ENCODE data around the gene ABCA6.
"Not testable (repeated sequence)": the region's sequence is repeated elsewhere in the genome, so short reads cannot be mapped to it uniquely, and the experiment has no call there.

ABCA6 gene

GRCh38 chr17:69141431-69142174, at the start of gene ABCA6:
ABCA6 (minus strand) TSS chr17:69141895; CDS start chr17:69140703, 1,192 bp downstream.
- no peak for DNase-seq

DNA sequence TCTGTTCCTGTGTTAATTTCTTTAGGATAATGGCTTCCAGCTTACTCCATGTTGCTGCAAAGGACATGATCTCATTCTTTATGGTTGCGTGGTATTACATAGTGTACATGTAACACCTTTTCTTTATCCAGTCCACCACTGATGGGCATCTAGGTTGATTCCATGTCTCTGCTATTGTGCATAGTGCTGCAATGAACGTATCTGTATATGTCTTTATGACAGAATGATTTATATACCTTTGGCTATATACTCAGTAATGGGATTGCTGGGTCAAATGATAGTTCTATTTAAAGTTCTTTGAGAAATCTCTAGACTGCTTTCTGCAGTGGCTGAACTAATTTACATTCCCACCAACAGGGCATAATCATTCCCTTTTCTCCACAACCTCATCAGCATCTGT, 47.1 kb upstream of the ABCA6 start:
- no peak for DNase-seq

DNA sequence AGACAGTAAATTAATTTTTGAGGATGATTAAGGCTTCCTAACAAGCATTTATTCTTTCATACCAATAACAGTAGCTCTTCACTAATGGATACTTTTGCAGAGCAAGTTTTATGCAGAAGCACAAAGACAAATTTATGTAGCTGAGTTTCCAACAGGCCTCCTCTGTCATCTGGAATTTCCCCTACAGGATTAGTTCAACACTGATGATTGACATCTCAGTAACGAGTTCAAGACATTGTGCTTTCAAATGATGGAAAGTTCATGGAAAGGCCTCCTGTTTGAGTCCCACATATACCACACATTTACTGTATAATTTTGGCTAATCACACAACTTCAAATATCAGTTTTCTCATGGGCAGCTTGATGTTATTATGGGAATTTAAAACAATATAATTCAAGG, 46.4 kb upstream of the ABCA6 start:
- no peak for DNase-seq

GRCh38 chr17:69187294-69187693, 45.6 kb upstream of the ABCA6 start:
- no peak for DNase-seq

DNA sequence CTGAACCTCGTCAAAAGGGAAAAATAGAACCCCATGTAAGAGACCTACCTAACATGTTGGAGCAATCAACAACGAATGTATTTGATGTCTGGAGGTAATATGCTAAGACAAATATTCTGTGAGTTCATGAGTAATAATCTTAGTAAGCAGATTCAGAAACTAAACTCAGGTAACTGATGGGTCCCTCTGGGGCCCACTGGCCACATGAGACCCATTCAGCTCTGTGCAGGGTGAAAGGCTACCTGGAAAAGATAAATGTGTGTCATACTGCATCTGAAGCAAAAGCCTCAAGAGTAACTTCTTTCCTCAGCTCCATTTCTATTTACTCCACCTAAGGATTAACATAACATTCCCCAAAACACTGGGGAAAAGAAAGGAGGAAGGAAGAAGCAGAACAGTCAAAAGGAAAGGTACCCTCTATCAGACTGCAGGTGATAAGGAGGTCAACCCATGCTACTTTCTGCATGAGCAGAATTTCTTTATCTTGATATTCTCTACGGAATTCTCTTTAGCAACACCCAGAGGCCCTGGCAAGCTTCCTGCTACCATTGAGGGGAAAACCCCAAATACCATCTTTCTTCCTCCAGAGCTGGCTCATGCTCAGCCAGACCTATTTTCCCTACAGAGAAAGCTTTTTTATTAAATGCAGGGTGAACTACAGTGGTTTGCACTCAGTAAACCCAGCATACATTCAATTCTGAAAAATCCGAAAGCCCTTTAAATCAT, 37.7 kb upstream of the ABCA6 start:
- no peak for DNase-seq

- DNase-seq, result no peak
Observed at GRCh38 chr17:69176457-69176795, 34.7 kb upstream of the ABCA6 start.

DNA sequence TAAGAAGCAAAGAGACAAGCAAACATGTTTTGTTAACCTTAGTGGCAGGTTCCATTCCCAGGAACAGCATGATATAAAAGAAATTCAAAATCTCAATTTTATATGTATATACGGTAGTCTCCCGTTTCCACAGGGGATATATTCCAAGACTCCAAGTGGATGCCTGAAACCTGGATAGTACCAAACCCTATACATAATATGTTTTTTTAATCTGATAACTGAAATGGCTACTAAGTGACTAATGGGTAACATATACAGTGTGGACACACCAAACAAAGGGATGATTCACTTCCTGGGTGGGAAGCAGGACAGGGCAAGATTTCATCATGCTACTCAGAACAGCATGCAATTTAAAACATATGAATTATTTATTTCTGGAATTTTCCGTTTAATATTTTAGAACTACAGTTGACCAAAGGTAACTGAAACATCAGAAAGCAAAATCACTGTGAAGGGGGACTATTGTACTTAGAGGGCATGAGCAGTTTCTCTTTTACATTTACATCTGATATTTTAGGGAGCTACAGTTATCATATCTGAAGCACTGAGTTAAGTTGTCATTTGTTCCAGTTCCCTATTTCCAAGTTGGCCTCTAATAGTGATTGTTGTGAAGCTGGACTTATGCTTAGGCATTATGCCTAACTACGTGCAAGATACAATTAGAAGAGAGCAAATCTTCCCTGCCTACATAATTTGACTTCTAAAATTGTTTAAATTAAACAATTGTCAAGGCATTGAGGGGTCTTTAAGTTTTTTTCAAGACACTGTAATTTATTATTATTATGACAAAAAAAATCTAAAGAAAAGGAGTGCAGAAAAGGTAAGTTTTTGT, 34.1 kb upstream of the ABCA6 start:
- DNase-seq, result no peak

- DNase-seq, result no peak
Observed at GRCh38 chr17:69175262-69175624, 33.5 kb upstream of the ABCA6 start.

GRCh38 chr17:69173118-69173517, 31.4 kb upstream of the ABCA6 start:
- DNase-seq, result no peak

GRCh38 chr17:69170377-69170776, 28.7 kb upstream of the ABCA6 start:
- DNase-seq, result no peak

- not testable (repeated sequence) for DNase-seq
Observed at GRCh38 chr17:69168642-69169041, 26.9 kb upstream of the ABCA6 start.

DNA sequence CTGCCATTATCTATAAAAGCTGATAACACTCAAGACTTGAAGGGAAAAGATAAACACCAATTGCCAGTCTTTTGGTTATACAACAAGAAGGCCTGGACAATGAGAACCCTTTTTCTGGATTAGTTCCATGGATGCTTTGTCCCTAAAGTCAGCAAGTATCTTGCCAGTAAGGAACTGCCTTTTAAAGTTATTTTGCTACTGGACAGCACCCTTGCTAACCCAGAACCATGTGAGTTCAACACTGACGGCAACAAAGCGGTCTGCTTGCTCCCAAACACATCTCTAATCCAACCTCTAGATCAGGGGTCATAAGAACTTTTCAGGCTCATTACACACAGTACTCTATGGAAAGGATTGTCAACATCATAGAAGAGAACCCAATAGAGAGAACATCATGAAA, 25.3 kb upstream of the ABCA6 start:
- no peak for DNase-seq

- no peak for DNase-seq
Observed at GRCh38 chr17:69164206-69164605, 22.5 kb upstream of the ABCA6 start.

DNA sequence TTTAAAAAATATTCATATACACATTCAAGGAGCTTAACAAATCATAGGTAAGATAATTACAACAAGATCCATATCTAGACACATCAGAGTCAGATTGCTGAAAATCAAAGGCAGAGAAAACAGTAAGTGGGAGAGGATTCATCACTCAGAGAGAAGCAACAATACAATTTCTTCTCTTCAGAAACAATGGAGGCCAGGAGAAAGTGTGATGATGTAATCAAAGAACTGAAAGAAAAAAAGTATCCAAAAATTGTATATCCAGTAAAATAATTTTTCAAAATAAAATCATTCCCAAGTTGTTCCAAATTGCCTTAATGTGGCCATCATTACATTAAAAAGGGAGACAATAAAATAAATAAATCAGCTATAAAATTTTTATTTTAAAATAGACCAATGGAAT, 17.7 kb upstream of the ABCA6 start:
- DNase-seq, result no peak

- DNase-seq, result no peak
Observed at GRCh38 chr17:69154267-69154666, 12.6 kb upstream of the ABCA6 start.

- DNase-seq, result no peak
Observed at GRCh38 chr17:69150333-69150732, 8.6 kb upstream of the ABCA6 start.

- DNase-seq, result no peak
Observed at GRCh38 chr17:69147460-69147859, 5.8 kb upstream of the ABCA6 start.

GRCh38 chr17:69144331-69145255, 2.9 kb upstream of the ABCA6 start:
- DNase-seq, result no peak

DNA sequence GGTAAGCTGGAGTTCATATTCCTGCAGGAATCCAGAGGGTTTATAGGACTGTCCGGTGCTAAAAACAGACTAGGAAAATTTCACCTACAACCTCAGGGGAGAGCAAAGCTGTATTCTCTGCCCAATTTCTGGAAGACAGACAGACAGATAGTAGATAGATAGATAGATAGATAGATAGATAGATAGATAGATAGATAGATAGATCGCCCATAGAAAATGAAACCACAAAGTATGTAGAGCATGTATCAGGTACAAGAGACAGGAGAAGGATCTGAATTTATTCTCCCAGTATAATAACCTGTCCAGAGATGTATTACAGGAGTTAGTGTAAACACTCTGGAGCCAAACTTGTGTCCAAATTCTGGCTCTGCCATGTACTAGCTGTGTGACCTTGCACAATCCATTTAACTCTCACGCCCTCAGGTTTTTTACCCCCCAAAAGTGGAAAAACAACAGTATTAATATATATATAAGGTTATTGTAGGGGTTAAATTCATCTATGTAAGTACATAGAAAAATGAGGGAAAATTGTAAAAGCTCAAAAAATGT, 2.1 kb upstream of the ABCA6 start:
- no peak for DNase-seq

DNA sequence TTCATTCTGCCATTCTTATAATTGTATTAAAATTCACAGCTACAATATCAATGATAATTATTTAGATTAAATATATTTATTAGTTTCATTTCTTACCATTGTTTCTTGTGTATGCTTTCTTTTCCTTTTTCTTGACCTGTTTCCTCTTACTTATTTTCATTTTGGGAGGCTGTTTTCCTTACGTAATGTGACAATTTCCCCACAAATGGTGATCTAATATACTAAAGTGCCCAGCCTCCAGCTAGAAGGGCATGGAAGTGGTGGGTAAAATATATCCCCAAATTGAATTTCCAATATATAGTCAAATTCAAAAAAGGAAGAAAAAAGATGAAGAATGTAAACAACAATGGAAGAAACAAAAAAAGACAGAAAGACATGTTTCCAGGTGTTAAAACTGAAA, 1.5 kb upstream of the ABCA6 start:
- DNase-seq, result no peak

GRCh38 chr17:69142175-69142802, 594 bp upstream of the ABCA6 start:
- no peak for DNase-seq

DNA sequence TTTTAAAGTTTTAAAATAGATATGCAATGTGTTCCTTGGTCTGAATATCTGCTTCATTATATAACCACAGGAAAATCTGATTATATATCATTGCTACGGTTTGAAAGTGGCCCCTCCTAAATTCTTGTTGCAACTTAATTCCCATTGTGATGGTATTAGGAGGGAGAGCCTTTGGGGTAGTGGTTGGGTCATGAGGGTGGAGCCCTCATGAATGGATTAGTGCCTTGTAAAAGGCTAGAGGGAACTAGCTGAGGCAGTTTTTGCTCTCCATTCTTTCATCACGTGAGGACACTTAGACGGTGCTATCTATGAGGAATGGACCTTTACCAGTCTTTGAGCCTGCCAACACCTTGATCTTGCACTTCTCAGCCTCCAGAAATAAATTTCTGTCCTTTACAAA, 7.6 kb downstream of the ABCA6 start:
- no peak for DNase-seq

Data from stimulated activated CD4-positive, alpha-beta T cell treated with anti-CD3 and anti-CD28 coated beads, Interleukin-4, amount 100 ng/mL, for 1 hour (primary cell).